Putamen (tissue), 1 donor: Measurements from ENCODE around the gene CCT2.
A peak's percentile ranks its signal among the peaks of the same experiment; 100 is the strongest.

Experiments
- DNase-seq: peaks from one replicate; pipeline ENCODE4 v3.0.0-alpha.2; 2016; ENCODE audit warnings: low spot score

The CCT2 gene

DNA sequence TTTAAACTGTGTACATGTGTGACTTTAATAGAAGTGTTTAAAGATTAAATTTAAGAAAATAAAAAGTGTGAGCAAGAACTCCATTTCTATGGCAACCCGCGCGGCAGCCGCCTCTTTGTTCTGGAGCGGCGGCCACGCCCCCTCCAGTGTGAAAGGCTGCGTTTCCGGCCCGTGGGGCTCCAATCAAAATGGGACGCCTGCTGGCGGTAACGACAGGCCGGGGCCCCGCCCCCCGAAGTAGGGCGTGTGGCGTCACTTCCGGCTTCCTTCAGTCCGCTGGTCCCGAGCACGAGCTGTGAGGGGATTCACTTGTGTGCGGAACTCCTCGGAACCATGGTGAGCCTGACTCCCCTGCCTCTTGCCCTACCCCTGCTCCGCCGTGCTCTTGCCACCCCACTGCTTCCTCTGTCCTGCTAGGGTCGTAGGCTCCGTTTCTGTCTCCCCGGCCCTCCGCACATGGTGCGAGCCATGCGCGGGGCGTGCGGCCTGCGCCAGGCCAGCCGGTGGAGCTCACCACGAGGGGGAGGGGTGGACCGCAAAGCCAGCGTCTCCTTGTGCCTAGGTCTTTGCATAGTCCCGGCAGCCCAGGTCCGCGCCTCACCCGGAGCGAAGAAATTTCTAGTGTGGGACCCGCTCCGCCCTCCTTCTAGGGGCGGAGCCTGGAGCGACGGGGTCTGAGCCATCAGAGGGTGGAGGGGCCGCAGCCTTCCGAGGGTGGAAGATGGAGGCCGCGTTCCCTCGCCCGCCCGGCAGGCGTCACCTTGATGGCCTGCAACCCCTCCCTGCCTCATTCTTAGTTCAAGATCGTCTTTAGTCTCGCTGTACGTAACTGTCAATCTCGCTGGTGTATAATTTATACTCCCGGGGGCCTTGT lies at the start of gene CCT2:
Gene CCT2 (plus strand): TSS at position 271 of the 874 bp plus-strand sequence. CDS start 63 bp downstream, at position 334.
- peak; percentile 97 for DNase-seq

- DNase-seq: no peak
Observed at GRCh38 chr12:69540987-69541386, 44.3 kb upstream of the CCT2 start.

DNA sequence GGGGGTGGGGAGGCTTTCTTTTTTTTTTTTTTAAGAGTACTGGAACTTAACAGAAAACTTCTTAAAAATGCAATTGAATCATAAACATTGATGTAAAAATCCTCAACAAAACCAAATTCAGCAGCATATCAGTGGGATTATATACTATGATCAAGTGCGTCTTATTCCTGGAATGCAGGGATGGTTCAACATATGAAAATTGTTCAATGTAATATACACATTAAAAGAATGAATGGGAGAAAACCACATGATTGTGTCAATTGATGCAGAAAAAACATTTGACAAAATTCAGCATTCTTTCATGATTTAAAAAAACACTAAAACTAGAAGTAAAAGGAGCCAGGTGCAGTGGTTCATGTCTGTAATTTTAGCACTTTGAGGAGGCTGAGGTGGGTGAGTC lies 41.2 kb upstream of the CCT2 start:
- DNase-seq: no peak

DNA sequence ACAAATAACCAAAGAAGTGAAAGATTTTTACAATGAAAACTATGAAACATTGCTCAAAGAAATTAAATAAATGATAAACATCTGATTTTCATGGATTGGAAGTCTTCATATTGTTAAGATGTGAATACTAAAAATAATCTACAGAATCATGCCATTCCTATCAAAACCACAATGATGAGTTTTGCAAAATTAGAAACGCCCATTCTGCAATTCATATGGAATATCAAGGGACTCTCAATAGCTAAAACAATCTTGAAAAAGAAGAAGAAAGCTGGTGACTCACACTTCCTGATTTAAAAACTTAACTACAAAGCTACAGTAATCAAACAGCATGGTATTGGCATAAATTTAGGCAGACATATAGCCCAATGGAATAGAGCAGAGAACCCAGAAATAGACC lies 40.2 kb upstream of the CCT2 start:
- DNase-seq: no peak

GRCh38 chr12:69546693-69547438 lies 38.4 kb upstream of the CCT2 start:
- no peak for DNase-seq

DNA sequence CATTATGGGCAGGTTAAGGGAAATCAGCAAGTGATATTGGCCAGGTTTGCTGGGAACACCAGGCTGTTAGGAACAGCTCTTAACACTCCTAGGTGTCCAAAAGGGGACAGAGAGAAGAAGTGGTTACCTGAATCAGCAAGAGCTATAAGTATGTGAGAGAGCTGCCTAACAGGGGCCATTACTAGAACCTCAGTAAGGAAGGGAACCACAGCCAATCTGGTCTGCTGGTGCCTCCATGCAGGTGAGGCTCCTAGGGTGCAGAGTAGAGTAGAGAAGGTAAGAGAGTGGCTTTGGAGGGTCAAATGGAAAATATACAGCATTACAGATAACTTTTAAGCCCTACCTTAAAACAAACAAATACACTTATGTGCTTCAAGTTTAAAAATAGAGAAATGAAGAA lies 36.6 kb upstream of the CCT2 start:
- DNase-seq: no peak

- DNase-seq: no peak
Observed at GRCh38 chr12:69550569-69551350, 34.5 kb upstream of the CCT2 start.

GRCh38 chr12:69553628-69554248 lies 31.5 kb upstream of the CCT2 start:
- DNase-seq: peak; percentile 41

GRCh38 chr12:69555461-69555860 lies 29.8 kb upstream of the CCT2 start:
- DNase-seq: no peak

DNA sequence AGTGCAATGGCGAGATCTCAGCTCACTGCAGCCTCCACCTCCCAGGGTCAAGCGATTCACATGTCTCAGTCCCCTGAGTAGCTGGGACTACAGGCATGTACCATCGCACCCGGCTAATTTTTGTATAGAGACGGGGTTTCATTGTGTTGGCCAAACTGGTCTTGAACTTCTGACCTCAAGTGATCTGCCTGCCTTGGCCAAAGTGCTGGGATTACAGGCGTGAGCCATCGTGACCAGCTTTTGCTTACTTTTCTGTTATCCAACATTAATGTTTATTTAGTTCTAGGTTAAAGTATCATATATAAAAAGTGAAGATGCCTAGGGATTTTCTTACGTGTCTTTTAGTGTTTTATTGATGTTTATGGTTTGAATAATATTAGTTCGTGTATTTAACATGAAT lies 28.9 kb upstream of the CCT2 start:
- DNase-seq: no peak

DNA sequence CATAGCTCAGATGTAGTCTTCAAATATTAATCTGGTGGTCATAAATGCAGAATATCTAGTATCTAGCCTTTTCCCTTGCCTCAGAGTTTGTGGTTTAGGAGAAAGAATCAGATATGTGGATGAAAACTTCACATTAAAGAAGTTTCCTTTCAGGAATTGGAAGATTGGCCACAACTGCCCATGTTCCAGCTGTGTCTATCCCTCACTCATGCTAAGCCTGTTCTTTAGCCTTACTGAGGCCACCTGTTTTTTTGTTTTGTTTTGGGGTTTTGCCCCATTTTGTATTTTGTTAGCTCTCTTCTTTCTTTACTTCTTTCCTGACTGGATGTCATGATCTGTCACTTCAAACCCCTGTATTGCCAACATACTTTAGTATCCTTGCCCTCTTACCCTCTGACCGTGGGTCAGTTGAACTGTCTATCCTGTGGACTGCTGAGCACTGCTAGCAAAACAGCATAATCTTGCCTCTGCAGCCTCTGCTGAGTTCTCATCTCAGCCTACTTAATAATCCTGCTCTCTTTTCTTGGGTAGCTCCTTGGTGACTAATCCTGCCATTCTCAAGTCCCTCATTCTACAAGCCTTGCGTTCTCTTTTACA lies 22.0 kb upstream of the CCT2 start:
- no peak for DNase-seq

DNA sequence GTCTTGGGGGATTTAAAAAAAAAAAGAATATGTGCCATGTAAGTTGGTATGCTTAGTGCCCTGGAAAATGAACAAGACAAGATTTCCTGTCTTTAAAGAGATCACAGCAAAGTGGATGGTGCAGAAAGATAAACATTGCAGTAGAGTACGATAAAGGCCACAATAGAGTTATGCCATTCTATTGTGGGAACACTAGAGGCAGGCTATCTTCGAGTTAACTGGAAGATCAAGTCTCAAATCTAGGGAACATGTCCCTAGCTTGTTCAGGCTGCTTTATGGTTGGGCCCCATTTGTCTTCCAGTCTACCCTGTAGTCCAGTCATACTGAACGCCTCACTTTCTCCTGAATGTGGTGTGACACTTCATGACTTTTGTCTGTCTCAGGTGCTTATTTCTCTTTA lies 18.7 kb upstream of the CCT2 start:
- DNase-seq: no peak

DNA sequence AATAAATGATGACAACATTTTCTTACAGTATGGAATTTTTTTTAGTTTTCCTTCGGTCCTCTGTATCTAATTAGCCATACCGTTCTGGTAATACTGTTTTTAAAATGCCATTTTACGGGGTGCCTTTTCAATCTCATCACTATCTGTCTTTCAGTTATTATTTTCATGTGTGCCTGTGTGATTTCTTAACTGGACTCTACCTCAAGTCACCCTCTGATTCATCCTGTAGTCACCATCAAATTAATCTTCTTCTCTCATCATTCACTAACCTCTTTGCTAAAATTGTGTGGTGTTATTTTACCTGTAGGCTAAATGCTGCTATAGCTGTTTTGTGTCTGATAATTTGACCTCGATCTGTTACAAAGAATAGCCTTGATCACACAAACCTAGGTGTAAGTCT lies 16.0 kb upstream of the CCT2 start:
- DNase-seq: no peak

DNA sequence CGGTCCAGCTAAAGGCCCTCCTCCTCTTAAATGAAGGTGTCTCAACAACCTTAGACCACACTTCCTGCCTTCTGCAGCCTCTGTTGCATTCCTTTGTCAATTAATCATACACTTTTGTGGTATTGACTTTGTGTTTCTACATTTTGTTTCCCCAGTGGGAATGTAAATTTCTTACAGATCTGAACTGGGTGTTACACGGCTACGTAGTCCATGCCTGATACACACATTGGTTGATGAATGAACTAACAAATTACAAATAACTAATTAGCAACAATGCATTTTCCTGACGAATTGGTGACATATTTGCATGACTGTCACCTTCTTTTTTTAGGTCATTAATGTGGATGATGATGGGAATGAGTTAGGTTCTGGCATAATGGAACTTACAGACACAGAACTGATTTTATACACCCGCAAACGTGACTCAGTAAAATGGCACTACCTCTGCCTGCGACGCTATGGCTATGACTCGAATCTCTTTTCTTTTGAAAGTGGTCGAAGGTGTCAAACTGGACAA lies 15.2 kb upstream of the CCT2 start:
- no peak for DNase-seq

- DNase-seq: peak; percentile 45
Observed at GRCh38 chr12:69570545-69571399, 14.5 kb upstream of the CCT2 start.

- DNase-seq: no peak
Observed at GRCh38 chr12:69575346-69575745, 9.9 kb upstream of the CCT2 start.

DNA sequence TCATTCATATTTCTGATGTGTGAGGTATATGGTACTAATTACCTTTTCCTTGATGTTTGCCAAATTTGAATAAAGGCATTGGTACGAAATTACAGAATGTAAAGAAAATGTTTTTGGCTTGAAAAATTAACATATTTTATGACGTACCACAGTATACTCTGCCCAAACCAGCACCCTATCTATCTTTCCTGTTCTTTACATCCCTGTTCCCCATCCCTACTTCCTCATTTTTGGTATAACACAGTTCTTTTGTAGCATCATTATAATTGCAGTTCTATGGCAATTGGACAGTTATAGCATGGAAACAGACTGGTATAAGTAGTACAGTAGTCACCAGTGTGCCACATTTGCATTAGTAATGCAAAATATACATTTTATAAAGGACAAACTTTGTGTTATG lies 7.0 kb upstream of the CCT2 start:
- no peak for DNase-seq

- no peak for DNase-seq
Observed at GRCh38 chr12:69579029-69579428, 6.2 kb upstream of the CCT2 start.

GRCh38 chr12:69580074-69580473 lies 5.2 kb upstream of the CCT2 start:
- DNase-seq: no peak

- DNase-seq: no peak
Observed at GRCh38 chr12:69583203-69583602, 2.1 kb upstream of the CCT2 start.
